ENCODE results near the gene FAM90A26.
"Not testable (repeated sequence)": the region's sequence is repeated elsewhere in the genome, so short reads cannot be mapped to it uniquely, and the experiment has no call there.

Gene FAM90A26

DNA sequence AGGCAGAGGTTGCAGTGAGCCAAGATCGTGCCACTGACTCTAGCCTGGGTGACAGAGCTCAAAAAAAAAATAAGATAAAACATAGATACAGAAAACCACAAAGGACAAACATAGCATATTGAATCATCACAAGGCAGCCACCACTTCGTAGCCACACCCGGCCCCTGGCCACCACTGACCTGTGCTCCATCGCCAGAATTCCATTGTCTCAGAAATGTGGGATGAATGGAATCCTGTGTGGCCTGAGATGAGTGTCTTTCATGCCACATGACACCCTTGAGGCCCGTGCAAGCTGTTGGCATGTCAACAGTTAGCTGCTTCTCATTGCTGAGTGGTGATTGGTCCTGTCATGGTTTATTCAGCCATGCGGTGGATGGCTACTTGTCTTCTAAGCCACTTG is 10.2 kb upstream of the FAM90A26 start:
- DNase-seq (ENCODE audit: low read depth) = not testable (repeated sequence)

- not testable (repeated sequence) for DNase-seq (ENCODE audit: low read depth)
Observed at GRCh38 chr4:9165990-9166389, 4.2 kb upstream of the FAM90A26 start.

DNA sequence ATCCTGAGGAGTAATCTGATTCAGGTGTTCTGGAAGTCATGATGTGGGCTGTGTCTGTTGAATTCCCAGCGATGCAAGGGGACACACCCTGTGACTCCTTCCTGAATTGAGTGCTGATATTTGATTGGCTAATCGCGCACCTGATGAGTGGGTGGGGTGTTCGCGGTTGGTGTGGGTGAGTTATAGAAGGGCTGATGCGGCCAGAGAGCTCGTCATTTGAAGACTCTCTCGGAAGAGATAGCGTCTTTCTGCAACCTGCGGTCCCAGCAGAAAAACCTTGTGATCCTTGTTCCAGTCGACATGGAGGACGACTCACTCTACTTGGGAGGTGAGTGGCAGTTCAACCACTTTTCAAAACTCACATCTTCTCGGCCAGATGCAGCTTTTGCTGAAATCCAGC is 40.1 kb downstream of the FAM90A26 start, which contains the start of gene USP17L10:
Gene USP17L10 (plus strand): TSS at position 301 of the 400 bp plus-strand sequence. CDS start 0 bp downstream, at position 301.
- DNase-seq (ENCODE audit: low read depth) = not testable (repeated sequence)

DNA sequence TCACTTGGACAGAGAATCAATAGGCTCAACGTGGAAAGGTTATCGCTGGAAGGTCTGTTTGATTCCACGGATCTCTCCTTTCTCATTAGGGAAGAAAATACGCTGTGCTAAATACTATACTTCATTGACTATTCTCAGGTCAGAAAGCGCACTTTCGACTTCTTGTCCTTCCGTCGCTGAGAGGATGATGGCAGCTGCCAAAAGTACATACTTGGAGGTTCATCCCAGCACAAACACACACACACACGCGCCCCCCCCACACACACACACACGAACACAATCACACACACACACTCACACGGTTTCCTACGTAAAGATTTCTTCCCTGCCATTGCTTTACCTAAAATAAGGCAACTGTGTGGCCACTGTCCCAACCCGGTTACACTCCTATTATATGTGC is 44.5 kb downstream of the FAM90A26 start:
- not testable (repeated sequence) for DNase-seq (ENCODE audit: low read depth)

DNA sequence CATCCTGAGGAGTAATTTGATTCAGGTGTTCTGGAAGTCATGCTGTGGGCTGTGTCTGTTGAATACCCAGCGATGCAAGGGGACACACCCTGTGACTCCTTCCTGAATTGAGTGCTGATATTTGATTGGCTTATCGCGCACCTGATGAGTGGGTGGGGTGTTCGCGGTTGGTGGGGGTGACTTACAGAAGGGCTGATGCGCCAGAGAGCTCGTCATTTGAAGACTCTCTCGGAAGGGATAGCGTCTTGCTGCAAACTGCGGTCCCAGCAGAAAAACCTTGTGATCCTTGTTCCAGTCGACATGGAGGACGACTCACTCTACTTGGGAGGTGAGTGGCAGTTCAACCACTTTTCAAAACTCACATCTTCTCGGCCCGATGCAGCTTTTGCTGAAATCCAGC is 44.9 kb downstream of the FAM90A26 start, which contains the start of gene USP17L11:
Gene USP17L11 (plus strand): TSS at position 301 of the 400 bp plus-strand sequence. CDS start 0 bp downstream, at position 301.
- DNase-seq (ENCODE audit: low read depth) = not testable (repeated sequence)

DNA sequence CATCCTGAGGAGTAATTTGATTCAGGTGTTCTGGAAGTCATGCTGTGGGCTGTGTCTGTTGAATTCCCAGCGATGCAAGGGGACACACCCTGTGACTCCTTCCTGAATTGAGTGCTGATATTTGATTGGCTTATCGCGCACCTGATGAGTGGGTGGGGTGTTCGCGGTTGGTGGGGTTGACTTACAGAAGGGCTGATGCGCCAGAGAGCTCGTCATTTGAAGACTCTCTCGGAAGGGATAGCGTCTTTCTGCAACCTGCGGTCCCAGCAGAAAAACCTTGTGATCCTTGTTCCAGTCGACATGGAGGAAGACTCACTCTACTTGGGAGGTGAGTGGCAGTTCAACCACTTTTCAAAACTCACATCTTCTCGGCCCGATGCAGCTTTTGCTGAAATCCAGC is 49.6 kb downstream of the FAM90A26 start, which contains the start of gene USP17L12:
Gene USP17L12 (plus strand): TSS at position 301 of the 400 bp plus-strand sequence. CDS start 0 bp downstream, at position 301.
- DNase-seq (ENCODE audit: low read depth) = not testable (repeated sequence)

- DNase-seq (ENCODE audit: low read depth) = not testable (repeated sequence)
Observed at GRCh38 chr4:9224596-9224995, 54.4 kb downstream of the FAM90A26 start, which contains the start of gene USP17L13. TSS of gene USP17L13 (plus strand) at chr4:9224896. CDS start at chr4:9224896, 0 bp downstream.

All from stromal cell of bone marrow (primary cell).